Peyer's patch (tissue), 4 donors: ENCODE results near the gene TTC38.

Experiments
- POLR2A ChIP-seq, 2 donors: fragments of 450-650 bp; IDR thresholded peaks; one replicate each; pipeline ENCODE4 v1.5.1; 2017; ENCODE audit warnings: antibody characterized with exemption in 2 of 2, mild to moderate bottlenecking in 2 of 2, moderate library complexity in 2 of 2
- TF ChIP-seq, protein P1 (sequence below), 6 experiments: fragments of 450-650 bp in 4 of 6; fragments of 200-600 bp in 2 of 6; sonication (generic) in 1 of 6; IDR thresholded peaks; one replicate each; pipeline ENCODE4 v1.5.1; 2017 to 2019; ENCODE audit warnings: antibody characterized with exemption in 6 of 6, mild to moderate bottlenecking in 3 of 6, moderate library complexity in 1 of 6

DNA sequence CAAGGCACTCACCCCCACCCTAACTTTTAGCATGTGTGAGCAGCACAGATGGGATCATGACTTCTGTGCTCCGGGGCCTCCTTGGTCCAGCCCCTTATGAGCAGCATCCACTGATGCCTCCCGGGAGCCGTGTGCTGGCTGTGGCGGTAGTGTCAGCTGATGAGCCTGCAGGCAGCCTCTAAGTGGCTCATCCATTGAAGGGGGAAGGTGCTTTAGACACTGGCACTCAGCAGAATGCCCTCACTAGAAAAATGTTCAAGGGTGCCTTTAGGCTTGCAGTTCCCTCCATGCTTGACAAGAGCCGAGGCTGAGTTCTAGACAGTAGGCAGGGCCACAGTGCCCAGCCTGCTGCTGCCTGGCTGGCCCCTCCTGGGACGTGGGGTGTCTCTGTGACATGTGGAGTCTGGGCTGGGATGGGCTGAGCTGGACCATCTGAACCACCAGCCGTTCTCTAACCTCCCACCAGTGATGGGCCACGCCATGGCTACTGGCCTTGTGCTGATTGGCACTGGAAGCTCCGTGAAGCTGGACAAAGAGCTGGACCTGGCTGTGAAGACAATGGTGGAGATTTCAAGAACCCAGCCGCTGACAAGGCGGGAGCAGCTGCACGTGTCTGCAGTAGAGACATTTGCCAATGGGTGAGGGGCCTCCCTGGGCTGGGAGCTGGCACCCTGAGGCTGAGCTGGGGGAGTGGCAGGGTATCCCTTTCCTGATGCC lies 5.8 kb downstream of the TTC38 start:
- TF ChIP-seq, protein P1, sequence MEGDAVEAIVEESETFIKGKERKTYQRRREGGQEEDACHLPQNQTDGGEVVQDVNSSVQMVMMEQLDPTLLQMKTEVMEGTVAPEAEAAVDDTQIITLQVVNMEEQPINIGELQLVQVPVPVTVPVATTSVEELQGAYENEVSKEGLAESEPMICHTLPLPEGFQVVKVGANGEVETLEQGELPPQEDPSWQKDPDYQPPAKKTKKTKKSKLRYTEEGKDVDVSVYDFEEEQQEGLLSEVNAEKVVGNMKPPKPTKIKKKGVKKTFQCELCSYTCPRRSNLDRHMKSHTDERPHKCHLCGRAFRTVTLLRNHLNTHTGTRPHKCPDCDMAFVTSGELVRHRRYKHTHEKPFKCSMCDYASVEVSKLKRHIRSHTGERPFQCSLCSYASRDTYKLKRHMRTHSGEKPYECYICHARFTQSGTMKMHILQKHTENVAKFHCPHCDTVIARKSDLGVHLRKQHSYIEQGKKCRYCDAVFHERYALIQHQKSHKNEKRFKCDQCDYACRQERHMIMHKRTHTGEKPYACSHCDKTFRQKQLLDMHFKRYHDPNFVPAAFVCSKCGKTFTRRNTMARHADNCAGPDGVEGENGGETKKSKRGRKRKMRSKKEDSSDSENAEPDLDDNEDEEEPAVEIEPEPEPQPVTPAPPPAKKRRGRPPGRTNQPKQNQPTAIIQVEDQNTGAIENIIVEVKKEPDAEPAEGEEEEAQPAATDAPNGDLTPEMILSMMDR (IDR thresholded peaks at IDR 0.05) = no peak
- no peak for TF ChIP-seq POLR2A (IDR thresholded peaks at IDR 0.05)
